Dermis blood vessel endothelial cell (primary cell): ENCODE results near the gene HSDL2. TPM values are rescaled to one million over a fixed set of nuclear protein-coding genes. Genes with fewer than 3 reads are reported as not detected.
"Not testable (repeated sequence)": the region's sequence is repeated elsewhere in the genome, so short reads cannot be mapped to it uniquely, and the experiment has no call there.

Source experiments
- DNase-seq: peaks from one replicate; pipeline ENCODE4 v3.0.0; 2010
- total RNA-seq: library from RNA; depleted of rRNA; stranded (reverse); fragments of >200 nt; gene quantifications from 2 replicates; pipeline ENCODE4 v1.2.3, GENCODE V29; 2014

Gene HSDL2
- total RNA-seq, 1 donor from 2014 or later = 23.5 TPM

DNA sequence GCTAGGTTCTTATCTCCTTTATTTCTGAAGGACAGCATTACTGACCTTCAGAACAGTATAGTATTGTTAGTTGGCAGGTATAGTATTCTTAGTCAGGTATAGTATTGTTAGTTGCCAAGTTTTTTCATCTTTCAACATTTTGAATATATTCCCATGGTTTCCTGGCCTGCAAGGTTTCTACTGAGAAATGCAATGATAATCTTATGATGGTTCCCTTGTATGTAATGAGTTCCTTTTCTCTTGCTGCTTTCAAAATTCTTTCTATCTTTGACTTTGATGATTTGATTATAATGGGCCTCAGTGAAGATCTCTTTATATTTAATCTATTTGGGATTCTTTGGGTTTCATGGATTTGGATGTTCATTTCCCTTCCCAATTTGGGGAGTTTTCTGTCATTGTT lies 12.4 kb upstream of the HSDL2 start:
- no peak for DNase-seq

DNA sequence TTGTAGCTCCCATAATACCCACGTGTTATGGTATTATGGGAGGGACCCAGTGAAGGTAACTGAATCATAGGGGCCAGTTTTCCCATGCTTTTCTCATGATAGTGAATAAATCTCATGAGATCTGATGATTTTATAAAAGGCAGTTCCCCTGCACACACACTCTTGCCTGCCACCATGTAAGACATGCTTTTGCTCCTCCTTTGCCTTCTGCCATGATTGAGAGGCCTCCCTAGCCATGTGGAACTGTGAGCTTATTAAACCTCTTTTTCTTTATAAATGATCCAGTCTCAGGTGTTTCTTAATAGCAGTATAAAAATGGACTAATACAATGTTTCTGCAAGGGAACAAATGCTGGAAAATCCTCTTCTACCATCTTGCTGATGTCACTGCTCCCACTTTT lies 10.1 kb upstream of the HSDL2 start:
- no peak for DNase-seq

DNA sequence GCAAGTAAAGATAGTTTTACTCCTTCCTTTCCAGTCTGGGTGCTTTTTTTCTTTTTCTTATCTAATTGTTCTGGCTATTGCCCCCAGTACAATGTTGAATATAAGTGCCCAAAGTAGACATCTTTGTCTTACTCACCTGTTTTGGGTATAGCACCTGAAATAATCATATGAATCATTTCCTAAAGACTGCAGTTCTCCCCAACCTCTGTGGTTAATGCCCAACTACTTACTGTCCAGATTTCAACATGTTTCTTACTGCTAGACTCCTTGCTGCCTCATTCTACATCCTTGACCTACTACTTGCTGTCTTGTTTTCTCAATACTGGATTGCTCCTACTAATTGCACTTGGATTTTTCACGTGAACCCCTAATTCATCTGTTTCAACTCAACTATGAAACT lies 8.8 kb upstream of the HSDL2 start:
- no peak for DNase-seq

DNA sequence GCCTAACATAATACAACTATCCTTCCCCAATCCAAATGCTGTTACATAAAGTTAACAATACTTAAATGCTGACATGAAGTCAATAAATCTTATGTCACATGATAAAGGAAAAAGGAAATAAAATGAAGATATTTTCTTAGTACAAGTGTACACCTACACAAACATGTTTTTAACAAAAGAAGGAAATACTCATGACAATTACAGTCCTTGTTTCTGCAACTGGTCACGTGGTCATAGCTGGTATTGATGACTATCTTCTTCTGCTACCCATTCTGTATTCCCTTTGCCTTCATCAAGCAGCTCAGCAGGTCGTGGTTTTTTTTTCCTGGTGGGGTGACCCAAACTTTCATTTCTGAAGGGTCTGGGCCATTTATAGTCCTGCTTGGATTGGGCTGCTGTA lies 6.2 kb upstream of the HSDL2 start:
- peak; percentile 20 for DNase-seq

- DNase-seq = not testable (repeated sequence)
Observed at GRCh38 chr9:112374232-112374631, 5.7 kb upstream of the HSDL2 start.

DNA sequence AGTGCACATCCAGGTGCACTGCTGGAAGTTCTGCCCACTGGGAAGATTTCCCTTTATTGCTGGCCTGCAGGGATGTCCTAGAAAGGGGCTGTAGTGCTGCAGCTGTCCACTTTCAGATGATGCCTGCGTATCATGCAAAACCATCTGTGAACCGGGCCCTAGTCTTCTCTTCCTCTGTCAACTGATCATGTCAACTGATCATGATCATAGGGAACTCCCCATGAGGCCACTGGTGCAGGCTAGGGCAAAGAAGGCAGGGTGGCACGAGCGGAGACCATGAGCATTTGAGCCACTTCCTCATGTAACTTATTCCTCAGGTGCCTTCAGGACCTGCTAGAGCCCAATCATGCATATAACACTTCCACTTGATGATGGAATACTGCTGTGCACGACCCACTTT lies 4.5 kb upstream of the HSDL2 start:
- no peak for DNase-seq

GRCh38 chr9:112377087-112377486 lies 2.8 kb upstream of the HSDL2 start:
- no peak for DNase-seq

DNA sequence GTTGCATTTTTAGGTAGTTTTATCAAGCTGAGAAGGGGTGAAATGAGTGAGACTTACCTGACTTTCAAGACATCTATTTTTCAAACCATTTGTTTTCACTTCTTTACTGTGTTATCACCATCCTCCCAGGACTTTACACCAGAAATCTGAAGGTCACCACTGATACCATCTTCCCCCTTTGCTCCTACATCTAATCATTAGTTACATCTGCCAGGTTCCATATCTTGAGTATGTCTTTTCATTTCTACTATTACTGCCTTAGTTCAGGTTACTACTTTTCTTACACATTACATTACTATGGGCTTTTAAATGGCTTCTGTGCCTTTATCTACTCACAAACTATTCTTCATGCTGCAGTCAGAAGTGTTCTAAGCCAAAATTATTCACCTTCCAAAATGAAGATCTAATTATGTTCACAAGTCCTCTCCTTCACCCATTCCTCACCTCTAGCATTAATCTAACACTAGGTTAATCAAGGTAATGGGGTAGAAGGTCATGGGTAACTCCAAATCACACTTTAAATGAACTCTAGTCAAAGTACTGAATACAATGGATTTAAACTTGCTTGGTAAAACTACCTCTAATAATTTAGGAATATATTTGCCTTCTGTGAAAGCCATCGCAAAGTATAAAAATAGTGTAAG lies 2.1 kb upstream of the HSDL2 start:
- DNase-seq = no peak

DNA sequence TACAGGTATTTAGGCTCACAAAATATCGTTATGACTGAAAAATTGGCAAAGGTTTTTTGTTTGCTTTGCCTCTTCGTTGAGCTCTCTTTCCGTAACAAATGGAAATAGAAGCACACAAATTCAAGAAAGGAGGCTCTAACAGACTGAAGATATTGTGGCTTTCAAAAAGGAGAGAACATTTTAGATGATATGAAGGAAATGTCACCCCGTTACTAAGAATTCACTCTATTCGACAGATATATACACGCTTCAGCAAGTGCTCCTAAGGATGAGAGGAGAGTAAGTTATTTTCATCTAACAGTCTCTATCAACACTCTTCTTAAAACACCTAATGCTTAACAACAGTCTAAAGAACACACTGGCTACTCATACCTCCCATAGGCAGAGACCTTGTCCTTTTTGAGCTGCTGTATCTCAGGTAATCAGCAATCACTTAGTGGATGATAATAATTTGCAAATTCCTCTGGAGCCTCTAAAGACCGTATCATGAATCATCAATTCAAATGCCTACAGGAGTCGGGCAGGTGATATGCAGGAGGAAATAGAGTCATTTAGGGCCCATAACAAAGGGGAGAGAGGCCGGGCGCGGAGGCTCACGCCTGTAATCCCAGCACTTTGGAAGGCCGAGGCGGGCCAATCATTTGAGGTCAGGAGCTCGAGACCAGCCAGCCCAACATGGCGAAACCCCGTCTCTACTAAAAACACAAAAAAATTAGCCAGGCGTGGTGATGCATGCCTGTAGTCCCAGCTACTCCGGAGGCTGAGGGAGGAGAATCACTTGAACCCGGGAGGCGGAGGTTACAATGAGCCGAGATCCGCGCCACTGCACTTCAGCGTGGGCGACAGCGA lies 1.4 kb upstream of the HSDL2 start:
- DNase-seq = peak; percentile 48

- peak; percentile 100 for DNase-seq
Observed at GRCh38 chr9:112379177-112380101, 469 bp upstream of the HSDL2 start.

DNA sequence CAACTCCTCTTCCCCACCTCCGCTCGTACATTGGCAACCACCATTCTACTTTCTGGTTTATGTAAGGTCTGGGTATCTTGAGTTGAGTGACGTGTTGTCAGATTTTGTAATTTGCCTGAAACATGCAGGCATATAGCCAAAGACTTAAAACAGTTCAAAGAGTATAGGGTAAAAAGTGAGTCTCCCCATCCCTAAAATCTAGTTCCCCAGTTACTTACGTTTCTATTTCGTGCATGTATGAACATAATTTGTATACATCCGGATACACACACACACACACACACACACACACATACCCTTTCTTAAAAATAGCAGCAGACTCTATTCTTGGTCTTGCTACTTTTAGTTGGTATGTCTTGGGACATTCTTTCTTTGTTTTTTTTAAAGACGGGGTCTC lies 915 bp downstream of the HSDL2 start:
- DNase-seq = peak; percentile 29

DNA sequence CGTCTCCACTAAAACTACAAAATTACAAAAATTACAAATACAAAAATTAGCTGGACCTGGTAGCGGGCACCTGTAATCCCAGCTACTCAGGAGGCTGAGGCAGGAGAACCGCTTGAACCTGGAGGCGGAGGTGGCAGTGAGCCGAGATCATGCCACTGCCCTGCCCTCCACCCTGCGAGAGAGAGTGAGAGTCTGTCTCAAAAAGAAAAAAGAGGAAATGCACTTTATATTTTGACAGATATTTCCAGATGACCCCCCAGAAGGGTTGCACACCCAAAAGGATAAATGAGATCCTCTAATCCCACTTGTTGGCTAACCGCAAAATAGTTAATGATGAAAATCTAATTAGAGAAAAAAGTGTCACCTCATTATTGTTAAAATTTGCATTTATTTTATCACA lies 2.2 kb downstream of the HSDL2 start:
- DNase-seq = no peak

DNA sequence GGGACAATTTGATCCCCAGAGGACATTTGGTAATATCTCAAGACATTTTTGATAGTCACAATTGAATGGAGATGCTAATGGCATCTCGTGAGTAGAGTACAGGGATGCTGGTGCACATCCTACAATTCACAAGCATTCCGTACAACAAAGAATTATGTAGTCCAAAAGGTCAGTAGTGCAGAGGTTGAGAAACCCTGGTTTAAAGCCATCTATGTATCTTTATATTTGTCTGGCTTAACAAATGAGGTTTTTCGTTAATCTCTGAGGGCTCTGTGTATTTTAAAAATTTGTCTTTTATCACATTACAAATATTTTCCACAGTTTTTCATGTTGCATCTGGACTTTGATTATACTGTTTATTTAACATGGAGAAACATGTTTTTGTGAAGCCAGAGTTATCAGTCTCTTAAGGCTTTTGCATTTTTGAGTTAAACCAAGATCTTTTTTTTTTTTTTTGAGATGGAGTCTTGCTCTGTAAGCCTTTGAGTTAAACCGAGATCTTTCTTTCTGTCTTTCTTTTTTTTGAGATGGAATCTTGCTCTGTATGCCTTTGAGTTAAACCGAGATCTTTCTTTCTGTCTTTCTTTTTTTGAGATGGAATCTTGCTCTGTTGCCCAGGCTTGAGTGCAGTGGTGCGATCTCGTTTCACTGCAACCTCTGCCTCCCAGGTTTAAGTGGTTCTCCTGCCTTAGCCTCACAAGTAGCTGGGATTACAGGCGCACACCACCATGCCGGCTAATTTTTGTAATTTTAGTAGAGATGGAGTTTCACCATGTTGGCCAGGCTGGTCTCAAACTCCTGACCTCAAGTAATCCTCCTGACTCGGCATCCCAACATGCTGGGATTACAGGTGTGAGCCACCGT lies 2.8 kb downstream of the HSDL2 start:
- no peak for DNase-seq

DNA sequence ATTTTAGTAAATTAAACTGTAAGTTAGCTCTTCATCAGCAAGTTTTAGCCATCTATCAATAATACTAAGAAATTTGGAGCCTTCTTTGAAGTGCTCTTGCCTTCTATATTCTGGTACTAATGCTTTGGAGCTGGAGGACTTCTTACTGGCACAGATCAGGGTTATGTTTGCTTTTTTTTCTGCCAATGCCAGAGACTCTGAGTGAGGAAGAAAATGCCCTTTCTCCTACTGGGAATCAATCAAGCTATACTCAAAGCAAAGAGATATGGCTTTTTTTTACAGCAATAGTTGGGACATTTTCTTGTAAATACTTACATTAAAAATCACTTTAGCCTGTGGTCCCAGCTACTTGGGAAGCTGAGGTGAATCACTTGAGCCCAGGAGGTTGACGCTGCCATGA lies 4.3 kb downstream of the HSDL2 start:
- DNase-seq = no peak

DNA sequence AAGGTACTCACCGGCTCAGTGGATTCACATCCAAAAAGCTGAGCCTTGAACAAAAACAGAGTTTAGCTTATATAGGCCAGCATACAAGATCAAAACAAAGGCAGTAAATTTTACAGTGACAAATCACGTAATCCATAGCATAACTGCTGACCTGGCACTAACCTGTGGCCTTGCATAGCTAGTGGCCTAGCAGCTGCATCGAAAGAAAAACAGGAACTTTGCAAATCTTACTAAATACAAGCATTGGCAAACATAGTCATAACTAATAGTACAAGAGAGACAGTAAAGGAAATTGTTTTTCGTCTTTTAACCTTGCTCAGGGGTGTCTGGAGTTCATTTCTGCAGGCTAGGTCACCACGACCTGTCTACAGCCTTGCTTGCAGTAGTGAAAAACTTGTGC lies 4.8 kb downstream of the HSDL2 start:
- DNase-seq = no peak

- DNase-seq = no peak
Observed at GRCh38 chr9:112387115-112387514, 7.2 kb downstream of the HSDL2 start.

DNA sequence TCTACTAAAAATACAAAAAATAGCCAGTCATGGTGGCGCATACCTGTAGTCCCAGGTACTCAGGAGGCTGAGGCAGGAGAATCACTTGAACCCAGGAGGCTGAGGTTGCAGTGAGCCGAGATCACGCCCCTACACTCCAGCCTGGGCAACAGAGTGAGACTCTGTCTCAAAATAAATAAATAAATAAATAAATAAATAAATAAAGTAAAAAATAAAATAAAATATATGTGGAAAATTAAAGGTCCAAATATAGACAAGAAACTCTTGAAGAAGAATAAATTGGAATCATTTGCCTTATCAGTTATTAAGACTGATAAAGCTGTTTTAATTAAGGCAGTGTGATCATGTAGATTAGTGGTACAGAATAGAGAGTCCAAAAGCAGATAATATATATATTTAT lies 10.0 kb downstream of the HSDL2 start:
- not testable (repeated sequence) for DNase-seq

- DNase-seq = not testable (repeated sequence)
Observed at GRCh38 chr9:112391936-112392560, 12.1 kb downstream of the HSDL2 start.

- DNase-seq = peak; percentile 25
Observed at GRCh38 chr9:112393146-112393545, 13.2 kb downstream of the HSDL2 start.

GRCh38 chr9:112396416-112396815 lies 16.5 kb downstream of the HSDL2 start:
- DNase-seq = no peak

DNA sequence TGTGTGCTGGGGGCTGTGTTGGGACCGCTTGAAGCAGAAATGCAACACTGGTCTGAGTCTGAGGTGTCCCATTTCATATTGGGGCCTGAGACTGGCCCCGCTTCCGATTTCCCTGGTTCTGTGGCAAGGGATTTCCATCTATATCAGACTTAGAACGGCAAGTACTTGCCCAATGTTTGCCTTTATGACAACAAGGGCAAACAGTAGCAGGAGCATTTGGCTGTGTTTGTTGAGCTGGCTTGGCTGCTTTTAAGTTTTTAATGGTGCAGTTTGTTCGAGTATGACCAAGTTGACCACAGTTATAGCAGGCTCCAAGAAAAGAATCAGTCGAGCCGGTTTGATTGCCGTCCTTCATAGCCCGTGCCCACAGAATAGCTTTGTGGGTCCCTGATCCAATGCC lies 17.0 kb downstream of the HSDL2 start:
- no peak for DNase-seq
